ENCODE results near the gene INPP5F.

INPP5F gene

DNA sequence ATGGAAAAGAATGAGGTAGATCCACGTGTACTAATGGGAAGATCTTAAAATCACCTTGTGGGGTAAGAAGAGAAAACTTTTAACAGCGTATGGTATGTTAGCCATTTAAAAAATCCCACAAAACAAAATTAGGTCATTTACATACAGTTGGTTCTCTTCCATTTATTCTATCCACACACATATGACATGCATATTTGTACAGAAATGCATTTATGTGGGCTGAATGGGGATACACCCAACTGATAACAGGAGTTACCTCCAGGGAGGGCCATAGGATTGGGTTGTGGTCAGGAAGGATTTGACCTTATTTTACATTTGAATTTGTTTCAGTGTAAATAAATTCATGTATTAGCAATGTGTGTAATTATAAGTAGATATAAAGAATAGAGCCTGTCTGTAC, 75.3 kb downstream of the INPP5F start:
- in situ Hi-C loops (cut with MboI; ENCODE audit: low sequenced_read_pairs, unreplicated experiment): no loop called here
- TF ChIP-seq, protein P1, sequence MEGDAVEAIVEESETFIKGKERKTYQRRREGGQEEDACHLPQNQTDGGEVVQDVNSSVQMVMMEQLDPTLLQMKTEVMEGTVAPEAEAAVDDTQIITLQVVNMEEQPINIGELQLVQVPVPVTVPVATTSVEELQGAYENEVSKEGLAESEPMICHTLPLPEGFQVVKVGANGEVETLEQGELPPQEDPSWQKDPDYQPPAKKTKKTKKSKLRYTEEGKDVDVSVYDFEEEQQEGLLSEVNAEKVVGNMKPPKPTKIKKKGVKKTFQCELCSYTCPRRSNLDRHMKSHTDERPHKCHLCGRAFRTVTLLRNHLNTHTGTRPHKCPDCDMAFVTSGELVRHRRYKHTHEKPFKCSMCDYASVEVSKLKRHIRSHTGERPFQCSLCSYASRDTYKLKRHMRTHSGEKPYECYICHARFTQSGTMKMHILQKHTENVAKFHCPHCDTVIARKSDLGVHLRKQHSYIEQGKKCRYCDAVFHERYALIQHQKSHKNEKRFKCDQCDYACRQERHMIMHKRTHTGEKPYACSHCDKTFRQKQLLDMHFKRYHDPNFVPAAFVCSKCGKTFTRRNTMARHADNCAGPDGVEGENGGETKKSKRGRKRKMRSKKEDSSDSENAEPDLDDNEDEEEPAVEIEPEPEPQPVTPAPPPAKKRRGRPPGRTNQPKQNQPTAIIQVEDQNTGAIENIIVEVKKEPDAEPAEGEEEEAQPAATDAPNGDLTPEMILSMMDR (IDR thresholded peaks at IDR 0.05; ENCODE audit: borderline replicate concordance, control extremely low read depth, extremely low read depth, insufficient read depth, missing control alignments): no peak
- no peak for DNase-seq (ENCODE audit: low spot score)

DNA sequence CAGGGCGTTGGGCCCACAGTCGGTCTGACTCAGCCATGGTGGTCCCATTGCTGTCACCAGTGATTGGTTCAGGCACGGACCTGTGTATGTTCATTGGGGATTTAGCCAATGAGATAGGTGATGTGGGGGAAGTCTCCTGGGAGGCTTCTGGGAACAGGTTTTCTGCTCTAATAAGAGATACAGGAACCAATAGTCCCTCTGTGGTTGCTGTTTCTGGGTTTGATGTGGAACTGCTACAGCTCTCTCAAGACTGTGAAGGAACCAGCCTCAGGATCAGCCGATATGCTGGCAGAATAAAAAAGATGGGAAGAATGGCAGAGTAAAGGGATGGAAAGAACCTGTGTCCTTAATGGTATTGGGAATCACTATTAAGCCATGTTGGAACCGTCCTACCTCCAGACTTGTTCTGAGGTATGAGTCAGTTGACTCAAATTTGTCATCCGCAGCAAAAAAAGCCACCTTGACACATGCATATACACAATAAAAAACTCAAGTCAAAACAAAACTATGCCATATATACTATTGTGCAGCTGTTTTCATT, 76.2 kb downstream of the INPP5F start:
- no peak for DNase-seq (ENCODE audit: low spot score)
- in situ Hi-C loops (cut with MboI; ENCODE audit: low sequenced_read_pairs, unreplicated experiment): no loop called here
- TF ChIP-seq, protein P1 (IDR thresholded peaks at IDR 0.05; ENCODE audit: borderline replicate concordance, control extremely low read depth, extremely low read depth, insufficient read depth, missing control alignments): no peak

DNA sequence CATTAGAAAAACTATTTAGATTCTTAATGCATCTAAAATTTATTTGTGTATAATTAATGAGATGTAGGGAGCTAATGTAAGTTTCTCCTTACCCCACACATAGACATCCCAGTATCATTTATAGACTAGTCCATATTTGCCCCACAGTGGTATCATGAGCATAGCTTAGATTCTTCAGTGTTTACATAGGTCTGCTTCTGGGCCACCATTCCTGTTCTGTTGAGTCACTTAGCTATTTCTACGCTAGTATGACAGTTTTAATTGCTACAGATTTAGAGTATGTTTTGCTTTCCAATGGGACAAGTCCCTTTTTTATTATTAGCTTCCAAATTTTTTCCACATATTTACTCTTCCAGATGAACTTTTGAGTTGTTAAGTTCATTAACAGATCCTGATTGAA, 77.4 kb downstream of the INPP5F start:
- in situ Hi-C loops (cut with MboI; ENCODE audit: low sequenced_read_pairs, unreplicated experiment): no loop called here
- DNase-seq (ENCODE audit: low spot score): no peak
- TF ChIP-seq, protein P1 (IDR thresholded peaks at IDR 0.05; ENCODE audit: borderline replicate concordance, control extremely low read depth, extremely low read depth, insufficient read depth, missing control alignments): no peak

DNA sequence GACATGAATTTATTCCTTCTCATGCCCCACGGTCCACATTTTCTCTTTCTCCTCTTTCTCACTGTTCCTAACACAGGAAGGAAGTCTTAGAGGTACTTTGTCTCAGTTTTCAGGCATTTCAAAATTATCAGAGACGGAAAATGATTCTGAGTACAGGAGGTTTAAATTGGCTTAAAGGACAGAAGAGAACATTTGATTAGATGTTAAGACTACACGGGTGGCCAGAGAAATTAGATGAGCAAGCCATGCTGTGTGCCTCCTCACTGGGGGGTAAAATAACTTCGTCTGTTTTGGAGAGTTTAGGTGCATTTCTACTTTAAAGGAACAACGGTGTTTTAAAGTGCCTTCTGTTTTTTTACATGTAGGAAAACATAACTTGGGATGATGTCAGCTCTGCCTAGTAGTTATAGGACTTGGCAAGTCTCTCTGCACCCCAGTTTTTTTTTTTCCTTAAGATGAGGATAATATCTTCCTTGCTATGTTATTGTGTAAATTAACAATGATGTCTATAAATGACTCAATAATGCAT, 79.9 kb downstream of the INPP5F start:
- in situ Hi-C loops (cut with MboI; ENCODE audit: low sequenced_read_pairs, unreplicated experiment): no loop called here
- TF ChIP-seq, protein P1 (IDR thresholded peaks at IDR 0.05; ENCODE audit: borderline replicate concordance, control extremely low read depth, extremely low read depth, insufficient read depth, missing control alignments): no peak
- DNase-seq (ENCODE audit: low spot score): no peak

DNA sequence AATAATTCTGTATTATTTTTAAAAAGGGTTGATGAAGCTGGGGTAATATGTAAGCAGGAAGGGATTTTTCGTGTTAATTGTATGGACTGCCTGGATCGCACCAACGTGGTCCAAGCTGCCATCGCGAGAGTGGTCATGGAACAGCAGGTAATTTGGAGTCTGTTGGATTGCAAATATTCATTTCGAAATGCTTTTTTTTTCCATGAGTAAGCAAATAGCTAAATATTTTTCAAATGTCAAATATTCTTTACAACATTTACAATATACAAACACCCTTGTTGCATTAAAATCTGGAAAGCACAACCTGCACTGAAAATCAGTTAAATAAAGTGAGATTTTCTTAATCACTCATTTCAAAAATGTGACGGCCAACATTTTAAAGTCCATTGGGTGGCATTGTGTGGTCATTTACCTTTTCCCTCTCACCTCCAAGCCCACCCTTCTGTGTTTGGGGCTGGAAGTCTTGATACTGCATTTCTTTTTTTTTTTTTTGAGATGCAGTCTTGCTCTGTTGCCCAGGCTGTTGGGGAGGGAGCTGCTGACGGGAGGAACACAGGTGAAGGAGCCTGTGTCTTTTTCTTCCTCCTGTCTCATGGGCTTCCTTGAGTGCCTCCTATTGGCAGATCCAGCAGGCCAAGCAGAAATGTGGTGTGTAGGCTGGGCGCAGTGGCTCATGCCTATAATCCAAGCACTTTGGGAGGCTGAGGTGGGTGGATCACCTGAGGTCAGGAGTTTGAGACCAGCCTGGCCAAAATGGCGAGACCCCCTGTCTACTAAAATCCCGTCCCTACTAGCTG, 80.7 kb downstream of the INPP5F start:
- in situ Hi-C loops (cut with MboI; ENCODE audit: low sequenced_read_pairs, unreplicated experiment): no loop called here
- TF ChIP-seq, protein P1 (IDR thresholded peaks at IDR 0.05; ENCODE audit: borderline replicate concordance, control extremely low read depth, extremely low read depth, insufficient read depth, missing control alignments): no peak
- DNase-seq (ENCODE audit: low spot score): no peak

DNA sequence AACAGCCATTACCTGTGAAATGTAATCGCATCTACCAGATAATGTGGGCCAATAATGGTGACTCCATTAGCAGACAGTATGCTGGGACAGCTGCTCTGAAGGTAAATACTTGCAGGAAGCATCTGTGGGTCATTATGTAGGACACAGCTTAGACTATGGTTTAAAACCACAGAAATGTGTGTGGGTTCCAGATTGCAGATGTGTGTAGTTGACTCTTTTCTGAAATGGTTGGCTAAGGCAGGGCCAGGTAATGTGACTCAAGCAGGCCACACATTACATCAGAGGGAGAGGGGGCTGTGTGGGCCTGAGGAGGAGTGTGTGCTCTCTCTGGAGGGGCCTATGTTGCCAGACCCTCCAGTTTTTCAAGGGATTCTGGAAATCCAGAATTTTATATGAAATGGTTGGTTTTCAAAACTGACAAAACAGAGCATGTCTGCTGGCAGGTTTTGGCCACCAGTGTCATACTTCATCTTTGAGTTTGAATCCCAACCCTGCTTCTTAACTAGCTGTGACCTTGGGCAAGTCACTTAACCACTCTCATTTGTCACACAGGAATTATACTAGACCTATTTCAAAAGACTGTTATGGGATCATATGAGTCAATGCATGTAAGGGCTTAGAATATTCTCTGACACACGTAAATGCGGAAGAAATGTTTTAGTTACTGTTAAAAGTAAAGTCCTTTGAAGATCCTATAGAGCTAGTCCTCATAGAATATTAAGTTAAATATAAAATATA, 82.3 kb downstream of the INPP5F start:
- in situ Hi-C loops (cut with MboI; ENCODE audit: low sequenced_read_pairs, unreplicated experiment): no loop called here

More for the DNA sequence above, 82.3 kb downstream of the INPP5F start:
- peak; percentile 38 for DNase-seq (ENCODE audit: low spot score)
- TF ChIP-seq, protein P1 (IDR thresholded peaks at IDR 0.05; ENCODE audit: borderline replicate concordance, control extremely low read depth, extremely low read depth, insufficient read depth, missing control alignments): no peak
